Neuronal stem cell (in vitro differentiated cells): ENCODE measurements around the gene UBXN6.

Experiments
- DNase-seq: peaks from one replicate; pipeline ENCODE4 v3.0.0-alpha.2; 2013; ENCODE audit warnings: low spot score
- H2AFZ ChIP-seq: one replicate; pipeline ENCODE4 v1.6.1; 2013; ENCODE audit warnings: mild to moderate bottlenecking, low read length, inconsistent platforms
- H2AK5ac ChIP-seq: 2 replicates; pipeline ENCODE4 v1.6.1; 2013; ENCODE audit warnings: low read depth, mild to moderate bottlenecking, inconsistent platforms, low read length, moderate library complexity, mixed read lengths
- H2BK120ac ChIP-seq: 2 replicates; pipeline ENCODE4 v1.6.1; 2013; ENCODE audit warnings: low read depth, mild to moderate bottlenecking, inconsistent platforms, low read length, moderate library complexity, mixed read lengths
- H2BK12ac ChIP-seq: one replicate; pipeline ENCODE4 v1.6.1; 2013; ENCODE audit warnings: low read length, inconsistent platforms
- H2BK15ac ChIP-seq: 2 replicates; pipeline ENCODE4 v1.6.1; 2013; ENCODE audit warnings: mild to moderate bottlenecking, low read length, inconsistent platforms, mixed read lengths
- H2BK5ac ChIP-seq: one replicate; pipeline ENCODE4 v1.6.1; 2013; ENCODE audit warnings: inconsistent platforms, mild to moderate bottlenecking, low read length, moderate library complexity
- H3K14ac ChIP-seq: one replicate; pipeline ENCODE4 v1.6.1; 2013; ENCODE audit warnings: low read length, inconsistent platforms
- H3K18ac ChIP-seq: 2 replicates; pipeline ENCODE4 v1.6.1; 2013; ENCODE audit warnings: low read length, inconsistent platforms
- H3K23ac ChIP-seq: 2 replicates; pipeline ENCODE4 v1.6.1; 2013; ENCODE audit warnings: low read depth, mild to moderate bottlenecking, mixed read lengths, low read length, inconsistent platforms; ENCODE audit not compliant: poor library complexity
- H3K27ac ChIP-seq: replicated peaks from 3 replicates; pipeline ENCODE4 v1.5.1; 2013; ENCODE audit warnings: low read length, inconsistent platforms
- H3K27me3 ChIP-seq, 3 experiments: 2 replicates each; pipeline ENCODE4 v1.6.1; 2013; ENCODE audit warnings: low read length in 3 of 3, mild to moderate bottlenecking in 2 of 3, inconsistent platforms in 1 of 3, low read depth in 1 of 3, mixed read lengths in 1 of 3, moderate library complexity in 1 of 3; ENCODE audit not compliant: control insufficient read depth in 3 of 3, insufficient read depth in 3 of 3
- H3K36me3 ChIP-seq, 2 donors: replicated peaks in 1 of 2; 2 replicates each; pipeline ENCODE4 v1.6.1; 2013; ENCODE audit warnings: low read length in 2 of 2; ENCODE audit not compliant: control insufficient read depth in 2 of 2, insufficient read depth in 2 of 2
- H3K4ac ChIP-seq: 2 replicates; pipeline ENCODE4 v1.6.1; 2013; ENCODE audit warnings: inconsistent platforms, mild to moderate bottlenecking, low read length, moderate library complexity
- H3K4me1 ChIP-seq, 2 donors: 1 replicate in 1 of 2; 2 replicates in 1 of 2; pipeline ENCODE4 v1.6.1; 2013; ENCODE audit warnings: low read length in 2 of 2, low read depth in 1 of 2; ENCODE audit not compliant: control insufficient read depth in 2 of 2, insufficient read depth in 1 of 2
- H3K4me2 ChIP-seq: one replicate; pipeline ENCODE4 v1.6.1; 2013; ENCODE audit warnings: mild to moderate bottlenecking, low read length, inconsistent platforms; ENCODE audit not compliant: insufficient read depth, poor library complexity, severe bottlenecking
- H3K4me3 ChIP-seq, 2 donors: 2 replicates each; pipeline ENCODE4 v1.5.1; 2013; ENCODE audit warnings: low read length in 2 of 2, mild to moderate bottlenecking in 2 of 2, inconsistent platforms in 1 of 2, moderate library complexity in 1 of 2
- H3K79me1 ChIP-seq: one replicate; pipeline ENCODE4 v1.6.1; 2013; ENCODE audit warnings: low read depth, mild to moderate bottlenecking, inconsistent platforms, low read length, moderate library complexity
- H3K9ac ChIP-seq: one replicate; pipeline ENCODE4 v1.6.1; 2013; ENCODE audit warnings: mild to moderate bottlenecking, low read depth, low read length, inconsistent platforms; ENCODE audit not compliant: poor library complexity
- H3K9me3 ChIP-seq, 2 donors: replicated peaks in 1 of 2; 2 replicates each; pipeline versions ENCODE3 to v1.6.1; 2013; ENCODE audit warnings: low read length in 2 of 2, mild to moderate bottlenecking in 2 of 2, inconsistent platforms in 1 of 2, low read depth in 1 of 2, mixed read lengths in 1 of 2, moderate library complexity in 1 of 2; ENCODE audit not compliant: control insufficient read depth in 2 of 2, insufficient read depth in 1 of 2
- H4K8ac ChIP-seq: one replicate; pipeline ENCODE4 v1.6.1; 2013; ENCODE audit warnings: low read depth, mild to moderate bottlenecking, inconsistent platforms, low read length, moderate library complexity
- H4K91ac ChIP-seq: one replicate; pipeline ENCODE4 v1.6.1; 2013; ENCODE audit warnings: low read length, low read depth, mild to moderate bottlenecking, inconsistent platforms; ENCODE audit not compliant: poor library complexity
- WGBS, 2 donors: extraction: QIAGEN DNeasy Blood & Tissue Kit; methylation state at CpG; one replicate each; pipeline ENCODE4 v1.1.7; 2013; ENCODE audit warnings: missing lambda C conversion rate in 2 of 2, mixed read lengths in 1 of 2; ENCODE audit not compliant: insufficient read length in 2 of 2, insufficient replicate concordance in 1 of 2; ENCODE audit errors: extremely low coverage in 2 of 2; 5-methylcytosine and 5-hydroxymethylcytosine counted together

The UBXN6 gene

DNA sequence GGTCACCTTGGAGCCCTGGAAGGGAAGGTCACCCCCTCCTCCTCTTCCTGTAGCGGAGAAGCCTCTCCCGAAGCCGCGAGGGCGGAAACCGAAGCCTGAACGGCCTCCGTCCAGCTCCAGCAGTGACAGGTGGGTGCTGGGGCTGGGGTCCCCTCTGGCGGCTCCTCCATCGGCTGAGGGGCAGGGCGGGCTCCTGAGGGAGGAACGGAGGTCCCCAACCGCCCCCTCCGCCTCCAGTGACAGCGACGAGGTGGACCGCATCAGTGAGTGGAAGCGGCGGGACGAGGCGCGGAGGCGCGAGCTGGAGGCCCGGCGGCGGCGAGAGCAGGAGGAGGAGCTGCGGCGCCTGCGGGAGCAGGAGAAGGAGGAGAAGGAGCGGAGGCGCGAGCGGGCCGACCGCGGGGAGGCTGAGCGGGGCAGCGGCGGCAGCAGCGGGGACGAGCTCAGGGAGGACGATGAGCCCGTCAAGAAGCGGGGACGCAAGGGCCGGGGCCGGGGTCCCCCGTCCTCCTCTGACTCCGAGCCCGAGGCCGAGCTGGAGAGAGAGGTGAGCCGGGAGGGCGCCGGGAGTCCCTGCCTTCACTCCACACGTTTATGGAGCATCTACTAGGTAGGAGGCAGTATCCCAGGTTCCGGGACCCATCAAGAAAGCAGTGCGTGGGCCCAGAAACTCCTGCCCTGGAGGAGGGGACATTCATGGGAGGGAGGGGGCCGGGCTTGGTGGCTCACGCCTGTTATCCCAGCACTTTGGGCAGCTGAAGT, 36.5 kb upstream of the UBXN6 start:
- Histone ChIP-seq H3K36me3 (peaks cover 62 to 93% of the 10 kb centered on the region in 2 donors), H2BK120ac (no peak overlapping the region), H3K9me3 (peaks cover 0 to 13% of the 10 kb centered on the region in 2 donors), H3K4ac (no peak overlapping the region), H3K9ac (no peak overlapping the region), H4K8ac (peak overlapping the region; percentile 43), H3K27me3 (peaks cover 0 to 6% (median 2%) of the 10 kb centered on the region in 3 experiments), H3K14ac (no peak overlapping the region), H4K91ac (no peak overlapping the region), H2BK5ac (no peak overlapping the region), H3K27ac (no peak overlapping the region), H3K4me3 (no peak overlapping the region), H2BK15ac (no peak overlapping the region), H3K4me2 (no peak overlapping the region), H2AFZ (no peak overlapping the region), H3K23ac (peak overlapping the region; percentile 73), H2AK5ac (no peak overlapping the region), H3K18ac (no peak overlapping the region), H2BK12ac (no peak overlapping the region), H3K79me1 (peaks cover 19% of the 10 kb centered on the region), H3K4me1 (peaks cover 0 to 1% of the 10 kb centered on the region in 2 donors)
- no CpG with 5 or more reads among the region's 61 CpGs for WGBS, 2 donors
- DNase-seq = no peak

DNA sequence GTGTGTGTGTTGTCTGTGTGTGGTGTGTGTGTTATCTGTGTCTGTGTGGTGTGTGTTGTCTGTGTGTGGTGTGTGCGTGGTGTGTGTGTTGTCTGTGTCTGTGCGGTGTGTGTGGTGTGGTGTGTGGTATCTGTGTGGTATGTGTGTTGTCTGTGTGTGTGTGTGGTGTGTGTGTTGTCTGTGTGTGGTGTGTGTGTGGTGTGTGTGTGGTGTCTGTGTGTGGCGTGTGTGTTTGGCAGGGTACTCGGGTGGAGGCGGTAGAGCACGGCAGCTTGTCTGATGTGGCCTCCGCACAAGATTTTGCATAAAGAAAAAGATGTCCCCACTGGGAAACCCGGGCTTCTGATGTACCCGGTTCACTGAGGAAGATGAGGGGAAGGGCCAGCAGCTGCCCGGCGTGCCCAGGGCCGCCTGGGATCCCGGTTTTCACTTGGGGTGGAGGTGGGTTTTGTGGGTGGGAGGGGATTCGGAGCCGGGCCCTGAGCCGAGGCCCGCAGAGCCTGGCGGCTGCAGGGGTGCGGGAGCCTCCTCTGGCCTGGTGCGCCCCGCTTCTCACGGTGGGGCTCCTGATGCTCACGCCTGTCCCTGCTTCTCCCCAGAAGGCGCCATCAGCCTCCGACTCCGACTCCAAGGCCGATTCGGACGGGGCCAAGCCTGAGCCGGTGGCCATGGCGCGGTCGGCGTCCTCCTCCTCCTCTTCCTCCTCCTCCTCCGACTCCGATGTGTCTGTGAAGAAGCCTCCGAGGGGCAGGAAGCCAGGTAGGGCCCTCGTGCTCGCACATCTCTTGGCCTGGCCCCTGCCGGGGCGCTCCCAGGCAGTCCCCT, 35.7 kb upstream of the UBXN6 start:
- H3K79me1 ChIP-seq = peaks cover 22% of the 10 kb centered on the region
- H3K9me3 ChIP-seq = peaks cover 0 to 13% of the 10 kb centered on the region in 2 donors
- H3K4me3 ChIP-seq = peak overlapping the region in 1 of 2 donors; percentile 61
- no peak overlapping the region for H2BK15ac ChIP-seq
- H2AFZ ChIP-seq = no peak overlapping the region
- no peak overlapping the region for H3K4ac ChIP-seq
- H3K14ac ChIP-seq = no peak overlapping the region
- H3K9ac ChIP-seq = no peak overlapping the region
- H2BK5ac ChIP-seq = no peak overlapping the region
- peak overlapping the region; percentile 37 for H2AK5ac ChIP-seq
- H2BK120ac ChIP-seq = no peak overlapping the region
- H4K8ac ChIP-seq = peak overlapping the region; percentile 43
- H3K23ac ChIP-seq = peak overlapping the region; percentile 73
- peaks cover 0 to 1% of the 10 kb centered on the region in 2 donors for H3K4me1 ChIP-seq
- WGBS, 2 donors = no CpG with 5 or more reads among the region's 41 CpGs
- H3K36me3 ChIP-seq = peaks cover 60 to 94% of the 10 kb centered on the region in 2 donors
- no peak overlapping the region for H4K91ac ChIP-seq
- no peak for DNase-seq
- peak overlapping the region; percentile 73 for H2BK12ac ChIP-seq
- H3K27me3 ChIP-seq = peaks cover 0 to 6% (median 2%) of the 10 kb centered on the region in 3 experiments
- H3K27ac ChIP-seq = no peak overlapping the region
- H3K18ac ChIP-seq = no peak overlapping the region
- no peak overlapping the region for H3K4me2 ChIP-seq

DNA sequence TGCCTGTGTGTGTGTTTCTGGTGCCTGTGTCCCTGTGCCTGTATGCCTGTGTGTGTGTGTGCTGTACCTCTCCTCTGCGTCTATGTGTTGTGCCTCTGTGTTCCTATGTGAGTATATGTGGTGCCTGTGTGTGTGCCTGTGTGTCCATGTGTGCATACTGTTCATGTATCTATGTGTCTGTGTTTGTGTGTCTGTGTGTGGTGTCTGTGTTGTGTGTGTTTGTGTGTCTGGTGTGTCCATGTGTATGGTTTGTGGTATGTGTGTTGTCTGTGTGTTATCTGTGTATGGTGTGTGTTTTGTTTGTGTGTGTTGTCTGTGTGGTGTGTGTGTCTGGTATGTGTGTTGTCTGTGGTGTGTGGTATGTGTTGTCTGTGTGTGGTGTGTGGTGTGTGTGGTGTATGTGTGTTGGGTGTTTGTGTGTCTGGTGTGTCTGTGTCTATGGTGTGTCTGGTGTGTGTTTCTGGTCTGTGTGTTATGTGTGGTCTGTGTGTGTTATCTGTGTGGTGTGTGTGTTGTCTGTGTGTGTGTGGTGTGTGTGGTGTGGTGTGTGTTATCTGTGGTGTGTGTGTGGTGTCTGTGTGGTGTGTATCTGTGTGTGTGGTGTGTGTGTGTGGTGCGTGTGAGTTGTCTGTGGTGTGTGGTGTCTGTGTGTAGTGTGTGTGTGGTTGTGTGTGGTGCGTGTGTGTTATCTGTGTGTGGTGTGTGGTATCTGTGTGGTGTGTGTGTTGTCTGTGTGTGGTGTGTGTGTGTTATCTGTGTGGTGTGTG, 34.9 kb upstream of the UBXN6 start:
- Histone ChIP-seq H3K79me1 (peaks cover 19% of the 10 kb centered on the region), H3K27me3 (peaks cover 0 to 6% (median 2%) of the 10 kb centered on the region in 3 experiments), H2BK5ac (no peak overlapping the region), H3K4me1 (peaks cover 0 to 1% of the 10 kb centered on the region in 2 donors), H3K14ac (peak overlapping the region; percentile 3), H4K91ac (no peak overlapping the region), H3K36me3 (peaks cover 56 to 92% of the 10 kb centered on the region in 2 donors), H3K9ac (no peak overlapping the region), H2AFZ (no peak overlapping the region), H2BK120ac (no peak overlapping the region), H3K27ac (no peak overlapping the region), H4K8ac (peak overlapping the region; percentile 17), H3K4ac (no peak overlapping the region), H3K4me3 (peak overlapping the region in 1 of 2 donors; percentile 61), H3K4me2 (no peak overlapping the region), H2BK15ac (no peak overlapping the region), H3K23ac (peak overlapping the region; percentile 62), H3K9me3 (peaks cover 0 to 13% of the 10 kb centered on the region in 2 donors), H2BK12ac (no peak overlapping the region), H3K18ac (no peak overlapping the region), H2AK5ac (no peak overlapping the region)
- no peak for DNase-seq
- WGBS, 2 donors = 100% methylated on average over 2 of the region's 3 CpGs; no CpG with 5 or more reads in 1 of the 2 donors
